Pancreas (tissue), 10 donors: Measurements from ENCODE around the gene DIAPH1. TPM values are rescaled to one million over a fixed set of nuclear protein-coding genes. Genes with fewer than 3 reads are reported as not detected.

Experiments used
- ATAC-seq, 4 donors: fragments of 200-7000 bp; cut with Tn5 transposase; one replicate each; pipeline versions ENCODE4 v1.8.0 to v1.9.1; 2020; ENCODE audit warnings: mild to moderate bottlenecking in 4 of 4, moderate library complexity in 4 of 4
- DNase-seq, 6 donors: peaks; one replicate each; pipeline ENCODE4 v3.0.0-alpha.2; 2020
- FAIRE-seq: peaks from 2 replicates; lab custom pipeline; 2012; peaks lifted over from hg19 to GRCh38; lab: Jason Lieb, UNC
- H3K27ac ChIP-seq, 4 donors: fragments of 200-600 bp; sonication (generic); 1 replicate in 3 of 4; 2 replicates in 1 of 4; pipeline versions ENCODE4 v1.5.0 to v1.8.0; 2020
- H3K27me3 ChIP-seq, 4 donors: fragments of 200-600 bp; one replicate each; pipeline ENCODE4 v1.8.0; 2021
- H3K36me3 ChIP-seq, 3 donors: fragments of 200-600 bp; sonication (generic) in 1 of 3; one replicate each; pipeline versions ENCODE4 v1.5.0 to v1.8.0; 2020 to 2021
- H3K4me1 ChIP-seq, 3 donors: fragments of 200-600 bp; one replicate each; pipeline ENCODE4 v1.8.0; 2021
- H3K4me3 ChIP-seq, 4 donors: fragments of 200-600 bp; sonication (generic) in 2 of 4; one replicate each; pipeline versions ENCODE4 v1.5.0 to v1.8.0; 2020 to 2021
- H3K9me3 ChIP-seq, 4 donors: fragments of 200-600 bp; one replicate each; pipeline ENCODE4 v1.8.0; 2021
- CTCF ChIP-seq, 4 donors: fragments of 200-600 bp; sonication (generic) in 3 of 4; IDR thresholded peaks; one replicate each; pipeline versions ENCODE4 v1.5.0 to v1.8.0; 2021; ENCODE audit warnings: antibody characterized with exemption in 4 of 4
- WGBS, 2 donors: extraction: QIAGEN DNeasy Blood & Tissue Kit; methylation state at CpG; one replicate each; pipeline ENCODE4 v1.1.7; 2013; 5-methylcytosine and 5-hydroxymethylcytosine counted together
- intact Hi-C, 3 donors: fragments of 100-400 bp; cut with DNase I; formaldehyde crosslinking; loops; one replicate each; pipeline versions ENCODE4 v1.11.1 to v1.14.2; 2022
- polyA plus RNA-seq, 2 donors: library from polyadenylated mRNA; stranded (reverse); fragments of 200-250 nt; gene quantifications; one replicate each; pipeline ENCODE4 v1.2.3, GENCODE V29; 2013
- total RNA-seq, 6 donors: library from RNA; stranded (reverse); fragmentation: NEBNext Ultra II Directional in 4 of 6; extraction: Animal tissue kit (Norgen Biotek cat#: 25700) in 4 of 6; gene quantifications; one replicate each; pipeline versions ENCODE4 v1.2.1 to v1.2.4, GENCODE V29; 2021 to 2023
- donor health status: healthy with polysubstance abuse.
- donor health status: DM: no; HTN: no; CAD: no; lungs with moderate emphysema.
- donor health status: DM: no; HTN: no; CAD: no.
- donor health status: control.
- donor health status: control.
- donor health status: Bipolar disorder and iron deficiency.
- donor health status: DM: yes; HTN: yes; CAD: no.
- donor health status: DM: no; HTN: no; CAD: no.
- donor health status: DM: no; HTN: no; CAD: no.
- donor health status: DM: yes; HTN: yes; CAD: no.

Gene DIAPH1
- total and polyA plus RNA-seq, 8 donors, result 28.9 to 72.7 (median 56.5) TPM

DNA sequence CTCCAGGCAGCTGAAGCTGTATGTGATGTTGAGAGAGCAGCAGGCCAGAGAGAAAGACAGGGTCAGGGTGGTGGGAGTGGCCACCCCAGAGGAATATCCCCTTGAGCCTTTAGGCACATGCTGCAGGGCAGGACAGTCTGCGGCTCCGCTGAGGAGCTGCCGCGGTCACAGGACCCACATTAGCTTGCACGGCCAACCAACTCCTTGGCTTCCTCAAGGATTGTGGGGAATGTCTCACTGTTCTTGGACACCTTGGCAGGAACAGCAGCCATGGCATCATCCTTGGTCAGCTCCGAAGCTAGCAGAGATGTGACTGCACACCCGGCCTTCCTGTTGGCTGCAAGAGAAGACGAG lies 102.2 kb downstream of the DIAPH1 start:
- intact Hi-C loops, result no loop called here
- H3K27me3 ChIP-seq, result no peaks in the 10 kb centered on the region
- FAIRE-seq (no peak), DNase-seq (no peak), ATAC-seq (no peak)
- no peaks in the 10 kb centered on the region for H3K9me3 ChIP-seq
- TF ChIP-seq CTCF (IDR thresholded peaks at IDR 0.05), result no peak
- H3K36me3 ChIP-seq, result peaks cover 0 to 14% (median 0%) of the 10 kb centered on the region in 3 donors
- no peak overlapping the region for H3K4me3 ChIP-seq
- 87 to 91% methylated on average over 8 of the region's 8 CpGs for WGBS, 2 donors
- H3K27ac ChIP-seq, result no peak overlapping the region
- peaks cover 0 to 12% (median 0%) of the 10 kb centered on the region in 3 donors for H3K4me1 ChIP-seq

- Histone ChIP-seq H3K4me3 (no peak overlapping the region), H3K27ac (no peak overlapping the region), H3K4me1 (peaks cover 0 to 6% (median 0%) of the 10 kb centered on the region in 3 donors), H3K27me3 (no peaks in the 10 kb centered on the region), H3K9me3 (no peaks in the 10 kb centered on the region), H3K36me3 (peaks cover 0 to 14% (median 0%) of the 10 kb centered on the region in 3 donors)
- no peak for TF ChIP-seq CTCF (IDR thresholded peaks at IDR 0.05)
- DNase-seq (no peak), FAIRE-seq (no peak), ATAC-seq (no peak)
- 90% methylated on average over 4 of the region's 4 CpGs for WGBS, 2 donors
- intact Hi-C loops, result no loop called here
Observed at GRCh38 chr5:141515946-141516671, 102.7 kb downstream of the DIAPH1 start.

GRCh38 chr5:141515141-141515540 lies 103.7 kb downstream of the DIAPH1 start:
- no peaks in the 10 kb centered on the region for H3K27me3 ChIP-seq
- intact Hi-C loops, result no loop called here
- H3K27ac ChIP-seq, result no peak overlapping the region
- H3K9me3 ChIP-seq, result no peaks in the 10 kb centered on the region
- no peak for TF ChIP-seq CTCF (IDR thresholded peaks at IDR 0.05)
- DNase-seq (no peak), ATAC-seq (no peak), FAIRE-seq (no peak)
- H3K4me1 ChIP-seq, result peaks cover 0 to 3% (median 0%) of the 10 kb centered on the region in 3 donors
- H3K4me3 ChIP-seq, result no peak overlapping the region
- WGBS, 2 donors, result 91 to 95% methylated on average over 3 of the region's 3 CpGs
- H3K36me3 ChIP-seq, result peaks cover 0 to 14% (median 0%) of the 10 kb centered on the region in 3 donors

GRCh38 chr5:141514330-141515133 lies 104.3 kb downstream of the DIAPH1 start:
- Histone ChIP-seq H3K27me3 (no peaks in the 10 kb centered on the region), H3K36me3 (peaks cover 0 to 14% (median 0%) of the 10 kb centered on the region in 3 donors), H3K27ac (peak overlapping the region in 1 of 4 donors; percentile 62), H3K4me3 (no peak overlapping the region), H3K4me1 (peaks cover 0 to 3% (median 0%) of the 10 kb centered on the region in 3 donors), H3K9me3 (no peaks in the 10 kb centered on the region)
- TF ChIP-seq CTCF (IDR thresholded peaks at IDR 0.05), result no peak
- peak in 1 of 4 donors; percentile 2 for ATAC-seq
- FAIRE-seq, result no peak
- intact Hi-C loops, result no loop called here
- no peak for DNase-seq
- 79 to 81% methylated on average over 6 of the region's 6 CpGs for WGBS, 2 donors
